ENCODE results near the gene ZFYVE9.

- TF ChIP-seq, protein P1, sequence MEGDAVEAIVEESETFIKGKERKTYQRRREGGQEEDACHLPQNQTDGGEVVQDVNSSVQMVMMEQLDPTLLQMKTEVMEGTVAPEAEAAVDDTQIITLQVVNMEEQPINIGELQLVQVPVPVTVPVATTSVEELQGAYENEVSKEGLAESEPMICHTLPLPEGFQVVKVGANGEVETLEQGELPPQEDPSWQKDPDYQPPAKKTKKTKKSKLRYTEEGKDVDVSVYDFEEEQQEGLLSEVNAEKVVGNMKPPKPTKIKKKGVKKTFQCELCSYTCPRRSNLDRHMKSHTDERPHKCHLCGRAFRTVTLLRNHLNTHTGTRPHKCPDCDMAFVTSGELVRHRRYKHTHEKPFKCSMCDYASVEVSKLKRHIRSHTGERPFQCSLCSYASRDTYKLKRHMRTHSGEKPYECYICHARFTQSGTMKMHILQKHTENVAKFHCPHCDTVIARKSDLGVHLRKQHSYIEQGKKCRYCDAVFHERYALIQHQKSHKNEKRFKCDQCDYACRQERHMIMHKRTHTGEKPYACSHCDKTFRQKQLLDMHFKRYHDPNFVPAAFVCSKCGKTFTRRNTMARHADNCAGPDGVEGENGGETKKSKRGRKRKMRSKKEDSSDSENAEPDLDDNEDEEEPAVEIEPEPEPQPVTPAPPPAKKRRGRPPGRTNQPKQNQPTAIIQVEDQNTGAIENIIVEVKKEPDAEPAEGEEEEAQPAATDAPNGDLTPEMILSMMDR (IDR thresholded peaks at IDR 0.05; ENCODE audit: insufficient read depth, low read depth, low read length), result no peak
- no peak for TF ChIP-seq EZH2 (IDR thresholded peaks at IDR 0.05; ENCODE audit: insufficient read depth, low read length)
These were observed 62.2 kb downstream of the ZFYVE9 start for GRCh38 chr1:52203935-52204625.

Measured in astrocyte (in vitro differentiated cells and primary cell).